A549 (cell line): ENCODE measurements around the gene RIMBP2. TPM values are rescaled to one million over a fixed set of nuclear protein-coding genes. Genes with fewer than 3 reads are reported as not detected.
A peak's percentile ranks its signal among the peaks of the same experiment; 100 is the strongest.

Experiments used
- ATAC-seq, 2 experiments: fragments of 200-7000 bp in 1 of 2; fragments of >200 bp in 1 of 2; cut with Nextera tagmentation in 1 of 2; cut with Tn5 transposase in 1 of 2; 3 replicates each; pipeline versions ENCODE4 v1.8.0 to v1.9.1; 2018 to 2020; ENCODE audit warnings: mild to moderate bottlenecking in 1 of 2, moderate library complexity in 1 of 2
- CTCF ChIA-PET: fragments of 300-600 bp; sonication (Branson Sonifier 250); formaldehyde crosslinking; extraction: SDS; loops from one replicate; lab custom pipeline; 2021; ENCODE audit warnings: antibody characterized with exemption, inconsistent platforms; lab: Yijun Ruan, JAX
- POLR2A ChIA-PET: fragments of 350-600 bp; formaldehyde crosslinking; extraction: SDS; loops from one replicate; lab custom pipeline; 2021; ENCODE audit warnings: antibody characterized with exemption, inconsistent platforms; lab: Yijun Ruan, JAX
- DNase-seq, 2 experiments: peaks; one replicate each; pipeline versions ENCODE4 v3.0.0 to v3.0.0-alpha.2; 2011 to 2016; ENCODE audit warnings: low read depth in 1 of 2, low spot score in 1 of 2
- FAIRE-seq: peaks from 2 replicates; lab custom pipeline; 2011; peaks lifted over from hg19 to GRCh38; lab: Jason Lieb, UNC
- H3K27ac ChIP-seq, 2 experiments: fragments of >200 bp; sonication (Bioruptor Twin); formaldehyde crosslinking; 3 replicates each; pipeline ENCODE4 v1.5.1; 2016 to 2017
- H3K4me1 ChIP-seq: fragments of >200 bp; sonication (Bioruptor Twin); formaldehyde crosslinking; 3 replicates; pipeline ENCODE4 v1.6.1; 2016
- H3K4me2 ChIP-seq: fragments of >200 bp; sonication (Bioruptor Twin); formaldehyde crosslinking; 3 replicates; pipeline ENCODE4 v1.6.1; 2016
- H3K4me3 ChIP-seq: fragments of >200 bp; sonication (Bioruptor Twin); formaldehyde crosslinking; 3 replicates; pipeline ENCODE4 v1.5.1; 2016
- H3K9me3 ChIP-seq: fragments of >200 bp; sonication (Bioruptor Twin); formaldehyde crosslinking; 3 replicates; pipeline ENCODE4 v1.6.1; 2016
- BHLHE40 ChIP-seq: IDR thresholded peaks from 2 replicates; pipeline ENCODE4 v1.6.1; 2012; ENCODE audit warnings: low read depth, low read length, inconsistent platforms
- CBX8 ChIP-seq: fragments of 200-600 bp; sonication (generic); IDR thresholded peaks from 2 replicates; pipeline ENCODE4 v1.6.1; 2016
- EHMT2 ChIP-seq: fragments of 200-600 bp; sonication (generic); IDR thresholded peaks from 2 replicates; pipeline ENCODE4 v1.6.1; 2016; ENCODE audit warnings: antibody characterized with exemption, low read depth, mild to moderate bottlenecking, moderate library complexity
- EP300 ChIP-seq, 2 experiments: fragments of >200 bp; sonication (Bioruptor Twin); formaldehyde crosslinking; IDR thresholded peaks; 2 replicates in 1 of 2; 3 replicates in 1 of 2; pipeline ENCODE4 v1.6.1; 2016 to 2017
- ESRRA ChIP-seq: fragments of 150-350 bp; IDR thresholded peaks from 2 replicates; pipeline ENCODE4 v1.6.1; 2014; ENCODE audit warnings: mild to moderate bottlenecking, low read length, borderline replicate concordance
- FOXS1 ChIP-seq: fragments of 250-450 bp; sonication (Bioruptor Pico); IDR thresholded peaks from 2 replicates; pipeline ENCODE4 v1.5.0; 2020; ENCODE audit warnings: mild to moderate bottlenecking, moderate library complexity
- GATA3 ChIP-seq: IDR thresholded peaks from 2 replicates; pipeline ENCODE4 v1.6.1; 2012; ENCODE audit warnings: borderline replicate concordance
- HEYL ChIP-seq: fragments of 250-450 bp; sonication (Bioruptor Pico); IDR thresholded peaks from 2 replicates; pipeline ENCODE4 v1.8.0; 2021; ENCODE audit warnings: mild to moderate bottlenecking, moderate library complexity
- HOXA7 ChIP-seq: fragments of 250-450 bp; sonication (Bioruptor Pico); IDR thresholded peaks from 2 replicates; pipeline ENCODE4 v1.5.0; 2020; ENCODE audit warnings: mild to moderate bottlenecking, moderate library complexity
- JUN ChIP-seq, 2 experiments: fragments of >200 bp; sonication (Bioruptor Twin); formaldehyde crosslinking; IDR thresholded peaks; 2 replicates in 1 of 2; 3 replicates in 1 of 2; pipeline ENCODE4 v1.6.1; 2016 to 2017
- MAZ ChIP-seq: fragments of 150-350 bp; IDR thresholded peaks from 2 replicates; pipeline ENCODE4 v1.6.1; 2014; ENCODE audit warnings: antibody characterized with exemption, low read depth, low read length, borderline replicate concordance
- NFE2L2 ChIP-seq: fragments of 150-350 bp; conservative IDR thresholded peaks from 2 replicates; pipeline ENCODE4 v1.6.1; 2014; ENCODE audit warnings: low read length
- NPAS2 ChIP-seq: fragments of 250-450 bp; sonication (Bioruptor Pico); IDR thresholded peaks from 2 replicates; pipeline ENCODE4 v1.8.0; 2022; ENCODE audit warnings: mild to moderate bottlenecking, moderate library complexity, borderline replicate concordance
- POLR2AphosphoS2 ChIP-seq: conservative IDR thresholded peaks from 2 replicates; pipeline ENCODE4 v1.6.1; 2012; ENCODE audit warnings: low read length, improper control_type of control experiment, inconsistent platforms
- RAD21 ChIP-seq, 2 experiments: fragments of >200 bp in 1 of 2; sonication (Bioruptor Twin) in 1 of 2; formaldehyde crosslinking in 1 of 2; IDR thresholded peaks in 1 of 2; conservative IDR thresholded peaks in 1 of 2; 2 replicates in 1 of 2; 3 replicates in 1 of 2; pipeline ENCODE4 v1.6.1; 2012 to 2018; ENCODE audit warnings: inconsistent platforms in 1 of 2
- RARB ChIP-seq: fragments of 250-450 bp; sonication (Bioruptor Pico); IDR thresholded peaks from 2 replicates; pipeline ENCODE4 v1.8.0; 2021; ENCODE audit warnings: mild to moderate bottlenecking, moderate library complexity
- RCOR1 ChIP-seq: fragments of 150-350 bp; IDR thresholded peaks from 2 replicates; pipeline ENCODE4 v1.6.1; 2014; ENCODE audit warnings: antibody characterized with exemption, low read length, low read depth
- RNF2 ChIP-seq: fragments of 200-600 bp; sonication (generic); IDR thresholded peaks from 2 replicates; pipeline ENCODE4 v1.6.1; 2016; ENCODE audit warnings: low read depth, mild to moderate bottlenecking, antibody characterized with exemption, moderate library complexity, borderline replicate concordance
- SMC3 ChIP-seq: fragments of >200 bp; sonication (Bioruptor Twin); formaldehyde crosslinking; IDR thresholded peaks from 3 replicates; pipeline ENCODE4 v1.6.1; 2018; ENCODE audit warnings: inconsistent platforms
- ZFP36 ChIP-seq: fragments of 450-650 bp; IDR thresholded peaks from 2 replicates; pipeline ENCODE4 v1.6.1; 2014; ENCODE audit warnings: borderline replicate concordance; ENCODE audit not compliant: partially characterized antibody
- ZNF302 ChIP-seq: fragments of 250-450 bp; sonication (Bioruptor Pico); IDR thresholded peaks from 2 replicates; pipeline ENCODE4 v1.9.0; 2021; ENCODE audit warnings: inconsistent platforms, mild to moderate bottlenecking, moderate library complexity
- WGBS: methylation state at CpG from one replicate; pipeline ENCODE4 v1.1.6; 2017; ENCODE audit errors: missing lambda C conversion rate; 5-methylcytosine and 5-hydroxymethylcytosine counted together
- polyA plus RNA-seq, 4 experiments: library from polyadenylated mRNA; depleted of rRNA in 3 of 4; stranded (reverse); fragments of >200 nt; fragmentation: RNase III in 1 of 4; extraction: RNeasy Plus Mini Kit Qiagen cat#74134 plus additional on column Dnase treatment in 1 of 4; gene quantifications; 2 replicates in 3 of 4; 3 replicates in 1 of 4; pipeline ENCODE4 v1.2.3, GENCODE V29; 2011 to 2017
- TF ChIP-seq, protein P1 (sequence below): fragments of >200 bp; sonication (Bioruptor Twin); formaldehyde crosslinking; IDR thresholded peaks from 3 replicates; pipeline ENCODE4 v1.5.1; 2016
- TF ChIP-seq, protein P2 (sequence below): fragments of 250-450 bp; sonication (Bioruptor Pico); IDR thresholded peaks from 2 replicates; pipeline ENCODE4 v1.5.0; 2021; ENCODE audit warnings: mild to moderate bottlenecking, moderate library complexity, borderline replicate concordance
- TF ChIP-seq, protein P3 (sequence below): IDR thresholded peaks from 2 replicates; pipeline ENCODE4 v1.6.1; 2012
- TF ChIP-seq, protein P4 (sequence below): IDR thresholded peaks from 2 replicates; pipeline ENCODE4 v1.6.1; 2012

Gene RIMBP2
- polyA plus RNA-seq, 2 of the 4 experiments (the other 2 are of a cell fraction): not detected

DNA sequence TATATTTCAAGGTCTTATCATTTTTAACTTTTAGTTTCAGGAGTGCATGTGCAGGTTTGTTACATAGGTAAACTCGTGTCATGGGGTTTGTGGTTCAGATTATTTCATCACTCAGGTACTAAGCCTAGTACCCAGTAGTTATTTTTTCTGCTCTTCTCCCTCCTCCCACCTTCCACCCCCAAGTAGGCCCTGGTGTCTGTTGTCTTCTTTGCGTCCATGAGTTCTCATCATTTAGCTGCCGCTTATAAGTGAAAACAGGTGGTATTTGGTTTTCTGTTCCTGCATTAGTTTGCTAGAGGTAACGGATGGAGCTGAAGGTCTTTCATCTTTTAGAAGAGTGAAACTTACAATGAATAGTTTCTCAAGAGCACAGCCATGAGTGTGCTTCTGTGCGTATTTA lies 354.0 kb downstream of the RIMBP2 start:
- TF ChIP-seq NPAS2 (CRISPR knock-in tag) (no peak), RCOR1 (no peak), RNF2 (peak; percentile 85; the same call in 1 of the 2 replicates), CBX8 (0 out of 2 replicates have a peak, but pooled peaks have one; percentile 78), POLR2AphosphoS2 (no peak)
- TF ChIP-seq, protein P1, sequence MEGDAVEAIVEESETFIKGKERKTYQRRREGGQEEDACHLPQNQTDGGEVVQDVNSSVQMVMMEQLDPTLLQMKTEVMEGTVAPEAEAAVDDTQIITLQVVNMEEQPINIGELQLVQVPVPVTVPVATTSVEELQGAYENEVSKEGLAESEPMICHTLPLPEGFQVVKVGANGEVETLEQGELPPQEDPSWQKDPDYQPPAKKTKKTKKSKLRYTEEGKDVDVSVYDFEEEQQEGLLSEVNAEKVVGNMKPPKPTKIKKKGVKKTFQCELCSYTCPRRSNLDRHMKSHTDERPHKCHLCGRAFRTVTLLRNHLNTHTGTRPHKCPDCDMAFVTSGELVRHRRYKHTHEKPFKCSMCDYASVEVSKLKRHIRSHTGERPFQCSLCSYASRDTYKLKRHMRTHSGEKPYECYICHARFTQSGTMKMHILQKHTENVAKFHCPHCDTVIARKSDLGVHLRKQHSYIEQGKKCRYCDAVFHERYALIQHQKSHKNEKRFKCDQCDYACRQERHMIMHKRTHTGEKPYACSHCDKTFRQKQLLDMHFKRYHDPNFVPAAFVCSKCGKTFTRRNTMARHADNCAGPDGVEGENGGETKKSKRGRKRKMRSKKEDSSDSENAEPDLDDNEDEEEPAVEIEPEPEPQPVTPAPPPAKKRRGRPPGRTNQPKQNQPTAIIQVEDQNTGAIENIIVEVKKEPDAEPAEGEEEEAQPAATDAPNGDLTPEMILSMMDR: no peak
- no peak for DNase-seq
- CTCF ChIA-PET: interaction anchor here (2.0 kb wide), 1 partner anchor 26 kb away, joined by 6 read pairs; no protein-coding TSS in a partner anchor
- Histone ChIP-seq H3K9me3 (no peaks in the 10 kb centered on the region), H3K4me1 (no peaks in the 10 kb centered on the region), H3K4me3 (no peak overlapping the region), H3K4me2 (no peak overlapping the region), H3K27ac (no peak overlapping the region)
- no peak for FAIRE-seq
- 46% methylated on average over 5 of the region's 5 CpGs for WGBS
- ATAC-seq: no peak
- POLR2A ChIA-PET: no interaction called here

DNA sequence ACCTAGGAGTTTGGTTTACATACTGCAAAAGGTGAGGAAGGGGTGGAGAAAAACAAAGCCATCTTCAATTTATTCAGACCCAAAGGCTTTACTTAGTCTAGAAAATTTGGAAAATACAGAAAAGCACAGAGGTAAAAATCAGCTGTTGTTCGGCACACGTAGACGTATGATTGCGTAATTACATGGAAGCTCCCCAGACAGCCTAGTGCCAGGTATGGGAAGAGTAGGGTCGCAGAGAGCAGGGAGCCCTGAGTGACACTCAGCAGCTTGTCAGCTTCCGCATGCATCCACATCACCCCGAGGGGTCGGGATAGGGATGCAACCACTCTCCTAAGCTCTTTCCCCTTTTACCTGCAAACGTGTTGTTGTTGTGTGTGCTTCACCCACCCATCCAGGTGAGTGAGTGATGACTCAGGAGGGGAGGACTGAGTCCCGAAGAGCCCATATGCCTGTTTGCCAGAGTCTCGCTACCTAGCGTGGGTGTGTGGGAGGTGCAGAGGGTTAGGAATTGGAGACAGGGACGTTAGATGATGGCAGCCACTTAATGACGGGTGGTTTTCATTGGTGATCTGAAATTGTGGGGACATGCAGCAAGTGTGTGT lies 358.3 kb downstream of the RIMBP2 start:
- ChIA-PET POLR2A (no interaction called here), CTCF (no interaction called here)
- no peak for FAIRE-seq
- Histone ChIP-seq H3K4me2 (no peak overlapping the region), H3K27ac (no peak overlapping the region), H3K4me1 (no peaks in the 10 kb centered on the region), H3K4me3 (no peak overlapping the region), H3K9me3 (no peaks in the 10 kb centered on the region)
- 16% methylated on average over 14 of the region's 14 CpGs for WGBS
- no peak for DNase-seq
- no peak for ATAC-seq
- TF ChIP-seq RARB (CRISPR knock-in tag): no peak
- no peak for TF ChIP-seq ESRRA
- TF ChIP-seq HEYL: no peak
- TF ChIP-seq SMC3: no peak
- TF ChIP-seq, protein P2, sequence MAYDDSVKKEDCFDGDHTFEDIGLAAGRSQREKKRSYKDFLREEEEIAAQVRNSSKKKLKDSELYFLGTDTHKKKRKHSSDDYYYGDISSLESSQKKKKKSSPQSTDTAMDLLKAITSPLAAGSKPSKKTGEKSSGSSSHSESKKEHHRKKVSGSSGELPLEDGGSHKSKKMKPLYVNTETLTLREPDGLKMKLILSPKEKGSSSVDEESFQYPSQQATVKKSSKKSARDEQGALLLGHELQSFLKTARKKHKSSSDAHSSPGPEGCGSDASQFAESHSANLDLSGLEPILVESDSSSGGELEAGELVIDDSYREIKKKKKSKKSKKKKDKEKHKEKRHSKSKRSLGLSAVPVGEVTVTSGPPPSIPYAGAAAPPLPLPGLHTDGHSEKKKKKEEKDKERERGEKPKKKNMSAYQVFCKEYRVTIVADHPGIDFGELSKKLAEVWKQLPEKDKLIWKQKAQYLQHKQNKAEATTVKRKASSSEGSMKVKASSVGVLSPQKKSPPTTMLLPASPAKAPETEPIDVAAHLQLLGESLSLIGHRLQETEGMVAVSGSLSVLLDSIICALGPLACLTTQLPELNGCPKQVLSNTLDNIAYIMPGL (CRISPR knock-in tag): no peak
- no peak for TF ChIP-seq NFE2L2
- TF ChIP-seq BHLHE40: no peak
- TF ChIP-seq FOXS1: no peak
- no peak for TF ChIP-seq EHMT2
- TF ChIP-seq ZFP36: no peak
- TF ChIP-seq EP300 (IDR thresholded peaks at IDR 0.05): no peak
- TF ChIP-seq RNF2: no peak
- TF ChIP-seq HOXA7 (CRISPR knock-in tag): no peak
- TF ChIP-seq, protein P3, sequence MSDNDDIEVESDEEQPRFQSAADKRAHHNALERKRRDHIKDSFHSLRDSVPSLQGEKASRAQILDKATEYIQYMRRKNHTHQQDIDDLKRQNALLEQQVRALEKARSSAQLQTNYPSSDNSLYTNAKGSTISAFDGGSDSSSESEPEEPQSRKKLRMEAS: no peak
- TF ChIP-seq GATA3: no peak

DNA sequence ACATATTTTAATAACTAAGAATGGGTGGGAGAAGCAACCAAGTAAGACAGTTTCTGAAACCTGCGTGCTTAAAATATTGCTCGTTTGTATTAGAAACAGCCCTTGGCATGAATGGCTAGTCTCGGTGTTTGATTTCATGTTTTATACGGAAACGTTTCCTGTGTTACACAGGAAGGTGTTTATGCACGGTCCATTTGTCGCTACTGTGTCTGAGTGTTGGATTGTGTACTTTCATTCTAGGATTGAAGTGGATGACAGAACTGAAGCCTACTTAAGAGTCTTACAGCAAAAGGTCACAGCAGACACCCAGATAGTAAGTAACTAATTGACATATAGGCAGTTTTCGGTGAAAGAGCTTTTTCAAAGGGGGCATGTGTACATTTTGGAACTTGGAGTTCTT lies 358.9 kb downstream of the RIMBP2 start:
- H3K27ac ChIP-seq: no peak overlapping the region
- TF ChIP-seq JUN (IDR thresholded peaks at IDR 0.05): no peak
- no peak for TF ChIP-seq RCOR1
- TF ChIP-seq EP300 (IDR thresholded peaks at IDR 0.05): no peak
- no peak for TF ChIP-seq ZNF302 (CRISPR knock-in tag)
- TF ChIP-seq RAD21 (conservative IDR thresholded peaks at IDR 0.05 in 1 of 2, IDR thresholded peaks at IDR 0.05 in 1 of 2): no peak
- TF ChIP-seq RARB (CRISPR knock-in tag): no peak
- no peak for TF ChIP-seq MAZ
- TF ChIP-seq, protein P1: no peak
- TF ChIP-seq, protein P3: no peak
- TF ChIP-seq, protein P4, sequence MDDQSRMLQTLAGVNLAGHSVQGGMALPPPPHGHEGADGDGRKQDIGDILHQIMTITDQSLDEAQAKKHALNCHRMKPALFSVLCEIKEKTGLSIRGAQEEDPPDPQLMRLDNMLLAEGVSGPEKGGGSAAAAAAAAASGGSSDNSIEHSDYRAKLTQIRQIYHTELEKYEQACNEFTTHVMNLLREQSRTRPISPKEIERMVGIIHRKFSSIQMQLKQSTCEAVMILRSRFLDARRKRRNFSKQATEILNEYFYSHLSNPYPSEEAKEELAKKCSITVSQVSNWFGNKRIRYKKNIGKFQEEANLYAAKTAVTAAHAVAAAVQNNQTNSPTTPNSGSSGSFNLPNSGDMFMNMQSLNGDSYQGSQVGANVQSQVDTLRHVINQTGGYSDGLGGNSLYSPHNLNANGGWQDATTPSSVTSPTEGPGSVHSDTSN: no peak
- TF ChIP-seq, all 56 proteins: peak for 0
- H3K4me2 ChIP-seq: no peak overlapping the region
- DNase-seq (no peak), FAIRE-seq (no peak), ATAC-seq (no peak)
- H3K4me1 ChIP-seq: no peaks in the 10 kb centered on the region
- H3K4me3 ChIP-seq: no peak overlapping the region
- 8% methylated on average over 8 of the region's 8 CpGs for WGBS
- POLR2A ChIA-PET: no interaction called here
- H3K9me3 ChIP-seq: no peaks in the 10 kb centered on the region
- CTCF ChIA-PET: no interaction called here
